NCI-H146 (cell line): ENCODE results near the gene TWSG1.
A peak's percentile ranks its signal among the peaks of the same experiment; 100 is the strongest.
"Not testable (repeated sequence)": the region's sequence is repeated elsewhere in the genome, so short reads cannot be mapped to it uniquely, and the experiment has no call there.

ENCODE experiments used
- DNase-seq: peaks from one replicate; lab custom pipeline; 2025; lab: John Stamatoyannopoulos, UW

TWSG1 gene

DNA sequence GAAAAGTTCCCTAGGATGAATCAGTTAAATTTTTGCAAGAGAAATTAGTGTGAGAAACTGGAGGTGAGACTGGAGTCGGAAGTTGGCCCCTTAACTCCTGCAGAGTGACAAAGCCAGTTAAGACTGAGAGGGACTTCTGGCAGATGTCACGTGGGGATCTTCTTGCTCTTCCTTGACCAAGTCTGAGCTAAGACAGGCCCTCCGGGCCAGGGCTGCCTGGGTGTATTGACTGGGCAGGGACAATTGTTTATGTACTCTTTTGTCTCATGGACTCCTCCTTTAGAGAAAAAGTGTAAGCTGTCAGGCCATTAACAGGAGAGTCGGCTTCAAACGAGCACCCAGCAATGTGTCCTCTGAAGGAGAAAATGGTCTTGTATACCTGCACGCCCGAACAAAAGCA is 92.2 kb downstream of the TWSG1 start:
- no peak for DNase-seq

DNA sequence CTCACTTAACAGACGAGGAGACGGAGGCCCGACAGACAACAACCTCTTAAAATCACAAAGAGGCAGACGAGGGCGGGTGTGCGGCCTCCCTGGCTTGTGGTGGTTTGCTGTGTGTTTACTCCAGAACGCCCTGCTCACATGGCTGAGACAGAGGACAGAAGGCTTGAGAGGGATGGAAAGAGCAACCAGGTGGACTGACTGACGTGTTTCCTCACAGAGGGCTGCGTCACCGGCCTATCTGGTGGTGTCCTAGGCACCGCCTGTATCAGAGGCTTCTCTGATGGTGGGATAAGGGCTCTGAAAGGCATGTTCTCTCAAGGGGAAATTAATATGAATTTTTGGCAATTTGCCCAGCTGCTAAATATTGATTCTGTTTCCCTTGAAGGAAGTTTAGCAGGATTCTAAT is 93.7 kb downstream of the TWSG1 start:
- DNase-seq = peak; percentile 22

DNA sequence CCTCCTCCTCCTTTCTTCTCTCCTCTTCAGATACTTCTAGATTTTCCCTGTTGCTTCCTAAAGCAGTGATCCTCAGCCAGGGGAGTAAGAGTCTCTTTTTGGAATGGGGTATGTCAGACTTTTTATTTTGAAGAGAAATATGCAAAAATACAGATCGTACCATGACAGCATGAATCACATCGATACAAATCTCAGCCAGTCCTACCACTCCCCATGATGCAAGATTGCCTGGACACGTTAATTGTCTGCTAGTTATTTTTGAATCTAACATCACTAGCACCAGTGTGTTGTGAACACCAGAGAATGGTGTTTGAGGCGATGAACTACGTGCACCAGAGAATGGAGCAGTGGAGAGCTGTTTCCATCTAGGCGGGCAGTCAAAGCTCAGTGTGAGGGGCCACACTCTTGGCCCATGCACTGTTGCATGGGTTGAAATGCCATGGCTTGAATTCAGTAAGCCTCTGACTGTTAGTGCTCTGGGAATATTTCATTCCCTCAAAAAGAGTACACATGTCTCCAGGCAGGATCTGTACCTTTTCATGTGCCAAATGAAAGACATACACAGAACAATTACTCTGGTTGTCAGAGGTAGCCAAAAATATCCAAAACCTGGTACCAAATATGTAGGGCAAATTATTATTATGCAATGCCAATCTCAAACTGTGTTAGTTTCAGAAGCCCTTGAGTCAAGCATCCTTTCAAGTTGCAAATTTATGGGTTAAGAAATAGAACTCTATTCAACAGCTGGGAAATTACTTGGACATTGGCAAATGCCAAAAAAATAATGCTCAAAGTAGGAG is 94.5 kb downstream of the TWSG1 start:
- no peak for DNase-seq

DNA sequence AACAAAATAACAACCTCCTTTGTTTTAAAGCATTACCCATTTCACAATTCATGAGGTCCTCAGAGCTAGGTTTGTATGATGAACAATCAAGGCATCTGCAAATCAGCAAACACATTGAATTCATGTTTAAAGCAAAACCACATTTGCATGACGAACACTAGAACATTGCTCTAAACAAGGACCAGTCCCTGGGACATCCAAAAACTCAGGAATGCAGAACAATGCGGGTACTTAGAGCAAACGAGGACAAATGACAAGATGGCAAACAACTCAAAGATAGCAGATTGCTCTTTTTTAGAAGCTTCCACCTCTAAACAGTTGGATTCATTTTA is 95.1 kb downstream of the TWSG1 start:
- no peak for DNase-seq

DNA sequence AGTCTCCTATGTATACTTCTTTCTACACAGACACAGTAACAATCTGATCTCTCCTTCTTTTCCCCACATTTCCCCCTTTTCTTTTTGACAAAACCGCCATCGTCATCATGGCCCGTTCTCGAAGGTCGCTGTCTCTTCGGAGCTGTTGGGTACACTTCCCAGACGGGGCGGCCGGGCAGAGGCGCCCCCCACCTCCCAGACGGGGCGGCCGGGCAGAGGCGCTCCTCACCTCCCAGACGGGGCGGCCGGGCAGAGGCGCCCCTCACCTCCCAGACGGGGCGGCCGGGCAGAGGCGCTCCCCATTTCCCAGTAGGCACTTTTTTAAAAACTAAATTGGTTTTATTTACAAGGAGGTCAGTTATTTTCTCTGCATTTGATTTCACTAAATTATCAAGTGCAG is 95.7 kb downstream of the TWSG1 start:
- not testable (repeated sequence) for DNase-seq

DNA sequence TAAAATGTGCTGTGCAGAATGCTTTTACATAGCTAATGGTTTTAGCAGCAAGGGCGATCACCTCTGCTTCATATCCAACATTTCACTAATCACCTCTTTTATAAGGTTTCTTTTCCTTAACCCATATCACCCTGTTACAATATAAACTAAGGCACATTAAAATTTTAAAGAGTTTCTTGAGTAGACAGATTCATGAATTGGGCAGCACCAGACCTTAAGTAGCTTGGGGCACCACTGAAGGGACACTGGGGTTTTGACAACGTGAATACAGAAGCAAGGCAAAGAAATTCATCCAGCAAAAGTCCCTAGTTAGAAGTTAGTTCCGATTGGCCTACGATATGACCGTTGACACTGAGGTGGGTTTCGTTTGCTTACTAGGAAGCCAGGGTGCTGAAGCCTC is 96.7 kb downstream of the TWSG1 start:
- no peak for DNase-seq

DNA sequence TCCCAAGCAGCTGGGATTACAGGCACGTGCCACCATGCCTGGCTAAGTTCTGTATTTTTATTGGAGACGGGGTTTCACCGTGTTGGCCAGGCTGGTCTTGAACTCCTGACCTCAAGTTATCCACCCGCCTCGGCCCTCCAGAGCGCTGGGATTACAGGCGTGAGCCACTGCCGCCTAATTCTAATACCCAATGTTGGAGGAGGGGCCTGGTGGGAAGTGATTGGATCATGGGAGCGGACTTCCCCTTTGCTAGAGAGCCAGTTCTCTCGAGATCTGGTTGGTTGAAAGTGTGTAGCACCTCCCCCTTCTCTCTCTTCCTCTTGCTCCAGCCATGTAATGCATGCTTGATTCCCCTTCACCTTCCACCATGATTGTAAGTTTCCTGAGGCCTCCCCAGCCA is 98.5 kb downstream of the TWSG1 start:
- DNase-seq = not testable (repeated sequence)

DNA sequence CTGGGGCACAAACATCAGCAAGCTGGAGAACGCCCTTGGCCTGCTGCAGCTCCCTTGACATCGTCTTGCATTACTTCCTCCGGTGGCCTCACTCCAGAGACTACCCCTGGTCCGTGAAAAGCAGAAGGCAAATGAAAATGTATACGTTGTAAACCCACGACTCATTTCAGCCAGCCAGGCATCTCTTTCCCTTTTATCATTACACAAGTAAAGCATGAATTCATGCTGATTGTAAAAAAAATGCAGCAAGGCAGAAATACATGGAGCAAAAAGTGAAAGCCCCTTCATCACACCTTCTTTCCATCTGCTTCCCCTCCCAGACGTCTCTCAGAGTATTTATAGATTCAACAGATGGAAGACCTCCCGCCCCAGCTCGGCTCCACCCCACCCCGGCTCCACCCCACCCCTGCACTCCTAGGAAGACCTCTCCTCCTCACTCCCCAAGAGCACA is 99.1 kb downstream of the TWSG1 start:
- DNase-seq = peak; percentile 27

DNA sequence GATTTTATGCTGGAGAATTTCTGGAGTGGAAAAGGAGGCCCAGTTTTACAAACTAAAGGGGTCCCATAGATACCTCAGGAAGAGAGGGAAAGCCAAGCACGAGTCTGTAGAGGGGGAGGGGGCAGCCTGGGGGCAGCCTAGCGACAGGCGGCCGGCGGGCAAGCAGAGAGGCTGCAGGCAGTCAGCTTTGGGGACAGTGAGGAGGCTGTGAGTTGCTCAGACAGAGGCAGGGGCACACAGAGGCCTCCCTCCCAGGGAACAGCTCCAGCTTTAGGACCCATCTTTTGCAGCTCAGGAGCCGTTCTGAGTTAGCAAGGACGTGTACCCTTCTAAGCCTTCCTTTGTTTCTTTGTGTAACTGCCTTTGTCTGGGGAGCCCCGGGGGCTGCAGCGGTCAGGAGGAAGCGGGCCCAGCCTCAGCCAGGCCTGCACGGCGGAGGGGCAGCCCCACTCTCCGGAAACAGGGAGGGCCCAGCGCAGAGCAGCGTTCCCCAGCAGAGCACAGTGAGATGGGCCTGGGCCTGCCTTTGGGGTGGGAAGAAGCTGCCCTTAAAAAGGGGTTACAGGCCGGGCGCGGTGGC is 99.6 kb downstream of the TWSG1 start:
- peak; percentile 14 for DNase-seq

DNA sequence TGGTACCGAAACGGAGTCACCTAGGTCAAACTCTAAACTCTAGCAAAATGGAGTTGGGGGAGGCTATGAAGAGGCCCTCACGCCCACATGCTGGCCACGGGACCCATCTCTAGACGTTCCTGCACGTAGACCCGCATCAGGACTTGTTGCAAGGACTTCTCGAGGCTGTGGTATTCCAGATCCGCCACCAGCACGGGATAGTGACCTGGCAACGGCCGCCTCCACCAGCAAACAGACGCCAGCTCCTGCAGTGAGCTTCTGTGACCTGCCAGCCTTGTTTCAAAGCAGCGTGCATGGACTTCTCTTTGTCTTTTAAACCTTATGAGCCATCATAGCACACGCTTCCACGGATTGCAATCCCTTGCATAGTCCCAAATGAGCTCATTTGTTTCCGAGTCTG is 100.5 kb downstream of the TWSG1 start:
- DNase-seq = no peak

DNA sequence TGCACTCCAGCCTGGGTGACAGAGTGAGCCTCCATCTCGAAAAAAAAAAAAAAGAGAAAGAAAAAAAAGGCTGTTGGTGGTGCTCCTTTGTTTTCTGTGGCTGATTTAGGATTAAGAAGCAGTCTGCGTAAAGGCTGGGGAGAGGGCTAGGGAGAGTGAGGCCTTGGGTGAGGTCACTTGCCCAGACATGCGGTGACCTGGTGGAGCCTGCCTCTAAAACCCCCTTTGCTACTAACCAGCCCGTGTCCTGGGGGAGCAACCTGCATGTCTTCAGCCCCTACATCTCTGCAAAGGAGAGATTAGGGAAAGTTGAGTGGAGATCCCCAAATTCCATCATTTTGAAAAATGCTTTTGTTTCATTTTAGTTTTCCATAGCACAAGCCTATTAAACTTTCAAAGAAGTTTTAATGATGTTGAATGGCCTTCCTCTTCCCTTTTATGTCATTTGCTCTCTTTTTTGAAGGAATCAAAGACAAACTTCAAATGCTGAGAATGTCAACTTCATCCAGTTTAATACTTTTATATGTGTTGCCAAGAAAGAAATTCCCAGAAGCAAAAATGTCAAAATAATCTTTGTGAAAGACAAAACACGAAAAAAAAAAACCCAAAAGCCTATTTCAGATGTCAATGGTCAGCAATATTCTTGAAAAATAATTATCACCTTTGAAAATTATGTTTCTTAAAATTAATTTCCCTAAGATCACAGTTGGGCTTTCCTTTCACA is 101.8 kb downstream of the TWSG1 start:
- DNase-seq = no peak

DNA sequence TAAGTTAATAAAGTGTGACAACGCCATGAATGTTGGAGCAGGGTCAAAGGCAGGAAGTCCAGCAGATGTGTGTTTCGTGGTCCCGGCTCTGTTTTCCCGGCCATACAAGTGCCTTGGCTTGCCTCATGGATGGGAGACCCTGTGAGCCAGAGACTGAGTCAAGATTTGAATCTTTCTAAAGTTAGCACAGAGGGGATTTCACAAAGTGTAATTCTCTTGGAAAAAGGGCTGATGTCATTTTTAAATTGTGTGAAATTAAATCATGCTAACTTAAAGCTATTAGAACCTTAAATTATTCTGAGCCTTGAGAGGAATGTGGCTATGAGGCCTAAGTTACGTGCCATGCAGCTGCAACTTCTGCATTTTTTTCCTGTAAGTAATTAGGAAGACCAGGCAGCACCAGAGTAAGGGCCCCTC is 102.5 kb downstream of the TWSG1 start:
- DNase-seq = no peak

DNA sequence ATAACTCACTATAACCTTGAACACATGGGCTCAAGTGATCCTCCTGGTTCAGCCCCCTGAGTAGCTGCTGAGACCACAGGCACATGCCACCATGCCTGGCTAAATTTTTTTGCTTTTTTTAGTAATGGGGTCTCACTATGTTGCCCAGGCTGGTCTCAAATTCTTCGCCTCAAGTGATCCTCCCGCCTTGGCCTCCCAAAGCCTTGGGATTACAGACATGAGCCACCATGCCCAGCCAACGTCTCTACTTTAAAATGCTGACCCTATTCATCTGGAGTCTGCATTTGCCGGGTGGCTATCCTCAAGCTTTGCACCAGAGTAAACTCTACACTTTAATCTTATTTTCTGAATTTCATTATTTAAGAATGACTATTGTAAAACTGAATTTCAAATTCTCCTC is 103.1 kb downstream of the TWSG1 start:
- DNase-seq = no peak

DNA sequence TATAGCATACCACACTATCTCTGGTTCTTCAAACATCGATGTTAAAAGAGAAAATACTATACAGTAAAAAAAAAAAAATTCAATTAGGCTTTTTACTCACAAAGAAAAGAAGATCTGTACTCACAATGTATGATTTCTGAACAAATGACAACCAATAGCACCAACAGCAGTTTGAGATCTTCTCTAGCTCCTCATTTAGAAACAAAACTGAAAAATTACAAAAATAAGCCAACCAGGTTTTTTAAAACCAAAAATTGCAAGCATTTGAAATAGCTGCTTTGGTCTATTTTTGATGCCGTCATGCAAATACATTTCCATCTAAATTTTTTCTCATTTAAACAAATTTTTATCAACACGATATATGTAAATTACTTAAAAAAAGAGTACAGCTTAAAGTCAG is 106.5 kb downstream of the TWSG1 start:
- no peak for DNase-seq

DNA sequence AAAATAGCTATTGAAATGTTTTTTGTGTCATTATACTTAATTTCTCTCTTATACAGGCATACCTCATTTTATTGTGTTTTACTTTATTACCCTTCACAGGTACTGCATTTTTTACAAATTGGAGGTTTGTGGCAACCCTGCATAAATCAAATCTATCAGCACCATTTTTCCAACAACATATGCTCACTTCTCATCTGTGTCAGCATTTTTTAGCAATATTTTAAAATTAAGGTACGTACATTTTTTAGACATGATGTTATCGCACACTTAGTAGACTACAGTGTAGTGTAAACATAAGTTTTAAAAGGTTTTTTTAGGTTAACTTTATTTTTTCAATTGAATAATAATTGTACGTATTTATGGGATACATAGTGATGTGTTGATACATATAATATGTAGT is 110.0 kb downstream of the TWSG1 start:
- no peak for DNase-seq

DNA sequence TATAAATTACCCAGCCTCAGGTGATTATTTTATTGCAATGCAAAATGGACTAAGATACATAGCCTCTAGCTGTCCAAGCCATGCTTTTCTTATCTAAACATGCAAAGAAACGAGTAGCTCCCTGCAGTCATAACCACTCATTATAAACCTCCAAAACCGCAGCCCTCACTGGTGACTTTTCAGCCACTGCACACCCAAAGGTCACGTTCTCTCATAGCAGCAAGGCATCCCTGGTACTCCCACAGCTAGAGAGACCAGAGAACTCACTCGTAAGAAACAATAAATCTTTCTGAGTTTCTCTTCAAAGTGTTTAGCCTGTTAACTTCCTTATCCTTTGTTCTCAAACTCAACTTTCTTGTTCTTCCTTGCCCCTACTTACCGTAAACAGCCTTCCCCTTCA is 112.3 kb downstream of the TWSG1 start:
- no peak for DNase-seq

DNA sequence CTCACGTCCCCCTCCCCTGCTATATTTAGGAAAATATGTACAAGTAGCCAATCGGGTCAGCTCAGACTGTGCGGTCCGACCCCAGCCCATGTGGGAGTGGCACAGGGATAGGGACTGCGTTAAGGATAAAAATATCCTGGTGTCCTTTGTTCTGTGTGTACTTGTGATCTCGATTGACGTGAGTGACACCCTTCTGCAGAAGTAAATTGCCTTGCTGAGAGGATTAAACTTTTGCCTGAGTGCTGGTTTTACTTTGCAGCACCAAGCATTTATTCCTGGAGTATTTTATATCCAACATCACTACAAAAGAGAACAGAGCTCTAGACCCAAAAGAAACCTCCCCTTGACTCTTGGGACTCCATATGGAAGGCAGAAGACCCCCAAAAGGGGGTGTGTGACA is 112.8 kb downstream of the TWSG1 start:
- DNase-seq = no peak

DNA sequence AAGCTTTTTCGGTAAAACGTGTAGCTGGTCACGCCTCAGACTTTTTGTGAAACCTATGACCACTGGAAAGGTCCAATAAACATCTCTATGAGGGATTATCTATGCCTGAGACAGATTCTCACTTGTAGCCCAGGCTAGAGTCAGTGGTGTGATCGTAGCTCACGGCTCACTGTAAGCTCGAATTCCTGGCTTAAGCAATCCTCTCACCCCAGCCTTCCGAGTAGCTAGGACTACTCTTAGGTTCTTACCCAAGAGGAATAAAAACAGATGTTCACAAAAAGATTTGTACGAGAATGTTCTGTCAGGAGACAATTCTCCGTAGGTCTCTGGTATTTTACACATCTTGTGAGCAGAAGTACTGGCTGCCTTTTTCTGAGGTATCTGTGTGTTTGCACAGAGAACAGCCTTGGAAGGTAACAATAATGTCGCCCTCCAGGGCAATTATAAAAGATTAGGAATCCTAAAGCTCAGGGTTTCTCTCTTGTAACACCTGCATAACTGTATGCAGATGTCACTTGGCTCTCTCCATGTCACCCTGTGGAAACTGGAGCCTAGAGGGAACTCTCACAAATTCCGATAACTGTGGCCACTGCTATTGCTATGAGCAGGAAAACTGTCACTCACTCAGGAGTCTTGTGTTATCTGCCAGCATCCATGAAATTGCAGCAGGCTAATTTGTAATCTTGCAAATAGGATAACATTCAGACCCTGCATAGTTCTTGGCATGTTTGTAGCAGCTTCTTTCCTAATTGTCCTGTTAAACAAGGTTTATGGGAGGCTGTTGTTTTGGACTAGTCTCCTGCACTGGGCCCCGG is 115.2 kb downstream of the TWSG1 start:
- DNase-seq = peak; percentile 69

DNA sequence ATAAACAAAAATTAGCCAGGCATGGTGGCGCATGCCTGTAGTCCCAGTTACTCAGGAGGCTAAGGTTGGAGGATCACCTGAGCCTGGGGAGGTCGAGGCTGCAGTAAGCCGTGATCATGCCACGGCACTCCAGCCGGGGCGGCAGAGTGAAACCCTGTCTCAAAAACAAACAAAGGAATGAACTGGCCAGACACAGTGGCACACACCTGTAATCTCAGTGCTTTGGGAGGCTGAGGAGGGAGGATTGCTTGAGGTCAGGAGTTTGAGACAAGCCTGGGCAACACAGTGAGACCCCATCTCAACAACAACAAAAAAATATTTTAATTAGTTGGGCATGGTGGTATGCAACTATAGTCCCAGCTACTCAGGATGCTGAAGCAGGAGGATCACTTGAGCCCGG is 116.3 kb downstream of the TWSG1 start:
- not testable (repeated sequence) for DNase-seq
